Endothelial cell (in vitro differentiated cells): Measurements from ENCODE around the gene ACBD6. TPM values are rescaled to one million over a fixed set of nuclear protein-coding genes. Genes with fewer than 3 reads are reported as not detected.

Experiments
- DNase-seq: peaks from one replicate; pipeline ENCODE4 v3.0.0; 2021; ENCODE audit warnings: low spot score
- H3K27ac Mint-ChIP-seq: one replicate; pipeline ENCODE4 v1.8.0; 2021; ENCODE audit warnings: mixed read lengths, inconsistent platforms; ENCODE audit not compliant: unreplicated experiment
- H3K27me3 Mint-ChIP-seq: one replicate; pipeline ENCODE4 v1.8.0; 2021; ENCODE audit warnings: mild to moderate bottlenecking, moderate library complexity, mixed read lengths, inconsistent platforms; ENCODE audit not compliant: unreplicated experiment
- H3K36me3 Mint-ChIP-seq: one replicate; pipeline ENCODE4 v1.8.0; 2021; ENCODE audit warnings: mild to moderate bottlenecking, low read depth, mixed read lengths, inconsistent platforms; ENCODE audit not compliant: unreplicated experiment
- H3K4me1 Mint-ChIP-seq: one replicate; pipeline ENCODE4 v1.8.0; 2021; ENCODE audit warnings: mild to moderate bottlenecking, mixed read lengths, inconsistent platforms; ENCODE audit not compliant: unreplicated experiment
- H3K4me3 Mint-ChIP-seq: one replicate; pipeline ENCODE4 v1.8.0; 2021; ENCODE audit warnings: mild to moderate bottlenecking, mixed read lengths, inconsistent platforms; ENCODE audit not compliant: unreplicated experiment
- H3K9me3 Mint-ChIP-seq: one replicate; pipeline ENCODE4 v1.8.0; 2021; ENCODE audit warnings: mixed read lengths, inconsistent platforms; ENCODE audit not compliant: unreplicated experiment
- CTCF ChIP-seq: fragments of 200-600 bp; sonication (generic); IDR thresholded peaks from one replicate; pipeline ENCODE4 v1.5.0; 2021; ENCODE audit warnings: antibody characterized with exemption; ENCODE audit not compliant: unreplicated experiment
- total RNA-seq: library from RNA; stranded (reverse); fragmentation: NEBNext Ultra II Directional; extraction: Animal tissue kit (Norgen Biotek cat#: 25700); gene quantifications from one replicate; pipeline ENCODE4 v1.2.1, GENCODE V29; 2021; ENCODE audit not compliant: unreplicated experiment

The ACBD6 gene
- total RNA-seq, 1 donor from 2014 or later, result 46.5 TPM

- no peaks in the 10 kb centered on the region for H3K9me3 Mint-ChIP-seq
- no peak for TF ChIP-seq CTCF
- no peak for DNase-seq
- H3K27ac Mint-ChIP-seq, result no peak overlapping the region
- peaks cover 2% of the 10 kb centered on the region for H3K27me3 Mint-ChIP-seq
- H3K36me3 Mint-ChIP-seq, result peaks cover 10% of the 10 kb centered on the region
- H3K4me3 Mint-ChIP-seq, result no peak overlapping the region
- peaks cover 4% of the 10 kb centered on the region for H3K4me1 Mint-ChIP-seq
Measured at GRCh38 chr1:180278596-180279395, 223.6 kb downstream of the ACBD6 start.

GRCh38 chr1:180278194-180278515, 224.2 kb downstream of the ACBD6 start:
- Mint-ChIP-seq H3K36me3 (peaks cover 10% of the 10 kb centered on the region), H3K27me3 (peaks cover 2% of the 10 kb centered on the region), H3K9me3 (no peaks in the 10 kb centered on the region), H3K4me3 (no peak overlapping the region), H3K4me1 (peaks cover 4% of the 10 kb centered on the region), H3K27ac (no peak overlapping the region)
- no peak for DNase-seq
- TF ChIP-seq CTCF, result no peak

GRCh38 chr1:180277476-180278193, 224.7 kb downstream of the ACBD6 start:
- no peak for TF ChIP-seq CTCF
- DNase-seq, result no peak
- Mint-ChIP-seq H3K4me1 (peaks cover 4% of the 10 kb centered on the region), H3K27me3 (peaks cover 2% of the 10 kb centered on the region), H3K4me3 (no peak overlapping the region), H3K9me3 (no peaks in the 10 kb centered on the region), H3K27ac (no peak overlapping the region), H3K36me3 (peaks cover 10% of the 10 kb centered on the region)

GRCh38 chr1:180275726-180276125, 226.7 kb downstream of the ACBD6 start:
- DNase-seq, result no peak
- Mint-ChIP-seq H3K27ac (no peak overlapping the region), H3K36me3 (peaks cover 14% of the 10 kb centered on the region), H3K4me1 (peaks cover 4% of the 10 kb centered on the region), H3K9me3 (no peaks in the 10 kb centered on the region), H3K27me3 (peaks cover 8% of the 10 kb centered on the region), H3K4me3 (no peak overlapping the region)
- TF ChIP-seq CTCF, result no peak

- DNase-seq, result no peak
- no peaks in the 10 kb centered on the region for H3K9me3 Mint-ChIP-seq
- no peak overlapping the region for H3K27ac Mint-ChIP-seq
- no peak overlapping the region for H3K4me3 Mint-ChIP-seq
- H3K27me3 Mint-ChIP-seq, result peaks cover 6% of the 10 kb centered on the region
- TF ChIP-seq CTCF, result no peak
- peaks cover 15% of the 10 kb centered on the region for H3K36me3 Mint-ChIP-seq
- H3K4me1 Mint-ChIP-seq, result peaks cover 4% of the 10 kb centered on the region
Measured at GRCh38 chr1:180274221-180274620, 228.2 kb downstream of the ACBD6 start.
